ENCODE measurements around the gene SPRTN.

SPRTN gene

GRCh38 chr1:231351816-231352215 lies 13.7 kb downstream of the SPRTN start:
- FAIRE-seq (no peak), DNase-seq (ENCODE audit: insufficient read length, low spot score) (no peak)
- no peak for TF ChIP-seq POLR2A (IDR thresholded peaks at IDR 0.05; ENCODE audit: low read depth, low read length)

DNA sequence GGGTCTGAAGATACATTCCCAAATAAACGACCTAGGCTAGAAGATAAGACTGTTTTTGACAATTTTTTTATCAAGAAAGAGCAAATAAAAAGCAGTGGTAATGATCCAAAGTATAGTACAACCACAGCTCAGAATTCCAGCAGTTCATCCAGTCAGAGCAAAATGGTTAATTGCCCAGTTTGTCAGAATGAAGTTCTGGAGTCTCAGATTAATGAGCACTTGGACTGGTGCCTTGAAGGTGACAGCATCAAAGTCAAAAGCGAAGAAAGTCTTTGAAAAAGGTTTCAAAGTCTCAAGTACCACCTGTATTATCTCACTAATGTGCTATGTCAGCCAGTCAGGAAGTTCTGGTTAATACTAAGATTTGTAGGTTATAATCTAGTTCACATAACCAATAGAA lies 15.0 kb downstream of the SPRTN start:
- TF ChIP-seq POLR2AphosphoS5 (IDR thresholded peaks at IDR 0.05; ENCODE audit: low read depth, low read length) (no peak), TAF1 (IDR thresholded peaks at IDR 0.05; ENCODE audit: low read depth, low read length) (no peak), POLR2A (IDR thresholded peaks at IDR 0.05; ENCODE audit: low read depth, low read length) (no peak), POU2F2 (IDR thresholded peaks at IDR 0.05; ENCODE audit: low read depth, low read length) (no peak), SPI1 (IDR thresholded peaks at IDR 0.05; ENCODE audit: low read depth, low read length) (no peak), PAX5 (IDR thresholded peaks at IDR 0.05; ENCODE audit: insufficient read depth, low read length, severe bottlenecking) (no peak)
- FAIRE-seq = no peak

GRCh38 chr1:231354330-231355020 lies 16.4 kb downstream of the SPRTN start:
- FAIRE-seq (no peak), DNase-seq (ENCODE audit: insufficient read length, low spot score) (no peak)
- TF ChIP-seq TAF1 (IDR thresholded peaks at IDR 0.05; ENCODE audit: low read depth, low read length) (no peak), POLR2A (IDR thresholded peaks at IDR 0.05; ENCODE audit: low read depth, low read length) (no peak), POLR2AphosphoS5 (IDR thresholded peaks at IDR 0.05; ENCODE audit: low read depth, low read length) (no peak)

More for the DNA sequence above, 15.0 kb downstream of the SPRTN start:
- no peak for DNase-seq (ENCODE audit: insufficient read length, low spot score)

- no peak for FAIRE-seq
- TF ChIP-seq TAF1 (IDR thresholded peaks at IDR 0.05; ENCODE audit: low read depth, low read length) (no peak), POU2F2 (IDR thresholded peaks at IDR 0.05; ENCODE audit: low read depth, low read length) (no peak), SPI1 (IDR thresholded peaks at IDR 0.05; ENCODE audit: low read depth, low read length) (no peak), PAX5 (IDR thresholded peaks at IDR 0.05; ENCODE audit: insufficient read depth, low read length, severe bottlenecking) (no peak), POLR2AphosphoS5 (IDR thresholded peaks at IDR 0.05; ENCODE audit: low read depth, low read length) (no peak), POLR2A (IDR thresholded peaks at IDR 0.05; ENCODE audit: low read depth, low read length) (no peak)
- no peak for DNase-seq (ENCODE audit: insufficient read length, low spot score)
These were observed 17.1 kb downstream of the SPRTN start for GRCh38 chr1:231355171-231355570.

DNA sequence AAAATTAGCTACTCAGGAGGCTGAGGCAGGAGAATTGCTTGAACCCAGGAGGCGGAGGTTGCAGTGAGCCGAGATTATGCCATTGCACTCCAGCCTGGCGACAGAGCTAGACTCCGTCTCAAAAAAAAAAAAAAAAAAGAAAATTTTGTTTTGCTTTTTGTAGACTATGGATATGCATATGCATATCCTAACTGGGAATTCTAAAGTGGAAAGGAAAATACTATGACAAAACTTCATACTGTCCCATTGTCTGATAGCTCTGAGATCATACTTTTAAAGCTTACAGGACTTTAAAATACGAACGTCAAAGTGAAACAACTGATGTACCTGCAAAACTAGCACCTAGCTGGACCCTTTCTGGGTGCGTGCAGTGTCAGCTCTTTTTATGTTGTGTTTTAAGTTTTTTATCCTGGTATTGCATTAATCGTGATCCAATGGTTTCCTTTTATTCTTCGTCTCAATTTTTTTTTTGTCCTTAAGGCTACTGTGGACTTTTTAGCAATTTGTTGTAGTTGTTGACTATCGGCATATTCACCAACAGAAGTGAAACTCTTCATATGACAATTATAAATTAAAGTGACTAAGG lies 19.2 kb downstream of the SPRTN start:
- TF ChIP-seq TAF1 (IDR thresholded peaks at IDR 0.05; ENCODE audit: low read depth, low read length) = no peak
- TF ChIP-seq PAX5 (IDR thresholded peaks at IDR 0.05; ENCODE audit: insufficient read depth, low read length, severe bottlenecking) = no peak
- no peak for TF ChIP-seq POLR2AphosphoS5 (IDR thresholded peaks at IDR 0.05; ENCODE audit: low read depth, low read length)
- TF ChIP-seq SPI1 (IDR thresholded peaks at IDR 0.05; ENCODE audit: low read depth, low read length) = no peak
- TF ChIP-seq POLR2A (IDR thresholded peaks at IDR 0.05; ENCODE audit: low read depth, low read length) = no peak
- FAIRE-seq (no peak), DNase-seq (ENCODE audit: insufficient read length, low spot score) (no peak)

- peak; percentile 23 for DNase-seq (ENCODE audit: insufficient read length, low spot score)
- FAIRE-seq = peak; percentile 90
- TF ChIP-seq POLR2AphosphoS5 (IDR thresholded peaks at IDR 0.05; ENCODE audit: low read depth, low read length) (no peak), POLR2A (IDR thresholded peaks at IDR 0.05; ENCODE audit: low read depth, low read length) (no peak), PAX5 (IDR thresholded peaks at IDR 0.05; ENCODE audit: insufficient read depth, low read length, severe bottlenecking) (no peak), TAF1 (IDR thresholded peaks at IDR 0.05; ENCODE audit: low read depth, low read length) (no peak), POU2F2 (IDR thresholded peaks at IDR 0.05; ENCODE audit: low read depth, low read length) (no peak), SPI1 (IDR thresholded peaks at IDR 0.05; ENCODE audit: low read depth, low read length) (no peak)
These were observed 19.8 kb downstream of the SPRTN start for GRCh38 chr1:231357831-231358354.

- FAIRE-seq (no peak), DNase-seq (ENCODE audit: insufficient read length, low spot score) (no peak)
- TF ChIP-seq POLR2AphosphoS5 (IDR thresholded peaks at IDR 0.05; ENCODE audit: low read depth, low read length) (no peak), SPI1 (IDR thresholded peaks at IDR 0.05; ENCODE audit: low read depth, low read length) (no peak), TAF1 (IDR thresholded peaks at IDR 0.05; ENCODE audit: low read depth, low read length) (no peak), POU2F2 (IDR thresholded peaks at IDR 0.05; ENCODE audit: low read depth, low read length) (no peak), PAX5 (IDR thresholded peaks at IDR 0.05; ENCODE audit: insufficient read depth, low read length, severe bottlenecking) (no peak), POLR2A (IDR thresholded peaks at IDR 0.05; ENCODE audit: low read depth, low read length) (no peak)
These were observed 21.0 kb downstream of the SPRTN start for GRCh38 chr1:231359113-231359512.

- DNase-seq (ENCODE audit: insufficient read length, low spot score) (no peak), FAIRE-seq (no peak)
- TF ChIP-seq POLR2A (IDR thresholded peaks at IDR 0.05; ENCODE audit: low read depth, low read length) (no peak), TAF1 (IDR thresholded peaks at IDR 0.05; ENCODE audit: low read depth, low read length) (no peak), PAX5 (IDR thresholded peaks at IDR 0.05; ENCODE audit: insufficient read depth, low read length, severe bottlenecking) (no peak), SPI1 (IDR thresholded peaks at IDR 0.05; ENCODE audit: low read depth, low read length) (no peak), POLR2AphosphoS5 (IDR thresholded peaks at IDR 0.05; ENCODE audit: low read depth, low read length) (no peak), POU2F2 (IDR thresholded peaks at IDR 0.05; ENCODE audit: low read depth, low read length) (no peak)
These were observed 24.2 kb downstream of the SPRTN start for GRCh38 chr1:231362325-231362724.

DNA sequence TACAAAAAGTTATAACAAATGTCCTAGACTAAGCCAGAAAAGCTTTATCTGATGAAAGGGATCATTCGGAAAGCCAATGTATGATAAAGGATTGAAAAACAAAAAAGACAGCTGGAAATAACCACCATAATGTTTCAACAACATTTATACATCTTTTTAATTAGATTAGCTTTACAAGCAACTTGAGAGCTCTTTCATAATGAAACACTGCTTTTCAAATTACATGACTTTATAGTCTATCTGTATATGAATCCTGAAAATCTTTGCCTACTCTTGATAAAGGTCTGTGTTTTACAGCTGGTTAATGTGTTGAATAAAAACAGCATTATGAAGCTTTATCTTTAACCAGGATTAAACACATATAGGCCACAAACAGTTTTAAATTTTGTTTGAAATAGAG lies 25.5 kb downstream of the SPRTN start:
- no peak for FAIRE-seq
- no peak for DNase-seq (ENCODE audit: insufficient read length, low spot score)
- no peak for TF ChIP-seq PAX5 (IDR thresholded peaks at IDR 0.05; ENCODE audit: insufficient read depth, low read length, severe bottlenecking)
- no peak for TF ChIP-seq TAF1 (IDR thresholded peaks at IDR 0.05; ENCODE audit: low read depth, low read length)
- TF ChIP-seq POLR2A (IDR thresholded peaks at IDR 0.05; ENCODE audit: low read depth, low read length) = no peak
- TF ChIP-seq SPI1 (IDR thresholded peaks at IDR 0.05; ENCODE audit: low read depth, low read length) = no peak
- TF ChIP-seq POU2F2 (IDR thresholded peaks at IDR 0.05; ENCODE audit: low read depth, low read length) = no peak
- TF ChIP-seq POLR2AphosphoS5 (IDR thresholded peaks at IDR 0.05; ENCODE audit: low read depth, low read length) = no peak

DNA sequence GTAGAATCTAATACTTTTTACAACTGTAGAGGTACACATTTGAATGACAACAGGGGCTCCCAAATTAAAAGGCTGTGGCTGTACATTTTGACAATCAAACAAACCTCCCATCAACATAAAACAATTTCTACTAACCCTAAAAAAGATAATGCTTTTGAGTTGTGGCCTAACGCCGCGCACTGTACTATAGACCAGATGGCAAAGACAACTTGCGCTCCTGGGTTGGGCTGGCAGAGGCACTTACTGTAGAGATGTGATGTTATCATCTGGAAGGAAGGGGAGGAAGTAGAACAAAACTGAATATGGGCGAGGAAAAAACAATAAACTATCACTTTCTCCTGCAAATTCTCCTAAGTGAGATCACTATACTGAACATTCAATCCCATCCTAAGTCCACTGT lies 26.1 kb downstream of the SPRTN start:
- FAIRE-seq (no peak), DNase-seq (ENCODE audit: insufficient read length, low spot score) (no peak)
- TF ChIP-seq PAX5 (IDR thresholded peaks at IDR 0.05; ENCODE audit: insufficient read depth, low read length, severe bottlenecking) (no peak), POLR2AphosphoS5 (IDR thresholded peaks at IDR 0.05; ENCODE audit: low read depth, low read length) (no peak), POU2F2 (IDR thresholded peaks at IDR 0.05; ENCODE audit: low read depth, low read length) (no peak), SPI1 (IDR thresholded peaks at IDR 0.05; ENCODE audit: low read depth, low read length) (no peak), POLR2A (IDR thresholded peaks at IDR 0.05; ENCODE audit: low read depth, low read length) (no peak), TAF1 (IDR thresholded peaks at IDR 0.05; ENCODE audit: low read depth, low read length) (no peak)

Data from GM12891 (cell line).